Type B pancreatic cell (in vitro differentiated cells): ENCODE measurements around the gene XPR1. TPM values are rescaled to one million over a fixed set of nuclear protein-coding genes. Genes with fewer than 3 reads are reported as not detected.
A peak's percentile ranks its signal among the peaks of the same experiment; 100 is the strongest.
"Not testable (repeated sequence)": the region's sequence is repeated elsewhere in the genome, so short reads cannot be mapped to it uniquely, and the experiment has no call there.

Source experiments
- DNase-seq: peaks from one replicate; pipeline ENCODE4 v3.0.0; 2021; ENCODE audit warnings: mixed read lengths; ENCODE audit not compliant: unreplicated experiment; ENCODE audit errors: extremely low spot score
- H3K27ac Mint-ChIP-seq: 2 replicates; pipeline ENCODE4 v1.8.0; 2021; ENCODE audit warnings: mild to moderate bottlenecking, mixed read lengths
- H3K27me3 Mint-ChIP-seq: 2 replicates; pipeline ENCODE4 v1.8.0; 2021; ENCODE audit warnings: mixed read lengths
- H3K36me3 Mint-ChIP-seq: 2 replicates; pipeline ENCODE4 v1.8.0; 2021; ENCODE audit warnings: mixed read lengths
- H3K4me1 Mint-ChIP-seq: one replicate; pipeline ENCODE4 v1.8.0; 2021; ENCODE audit warnings: mixed read lengths; ENCODE audit not compliant: unreplicated experiment
- H3K4me3 Mint-ChIP-seq: 2 replicates; pipeline ENCODE4 v1.8.0; 2021; ENCODE audit warnings: mild to moderate bottlenecking, mixed read lengths
- H3K9me3 Mint-ChIP-seq: 2 replicates; pipeline ENCODE4 v1.8.0; 2021; ENCODE audit warnings: mixed read lengths
- total RNA-seq: library from RNA; stranded (reverse); gene quantifications from 2 replicates; pipeline ENCODE4 v1.2.1, GENCODE V29; 2021; ENCODE audit warnings: low replicate concordance
- TF ChIP-seq, protein P1 (sequence below): fragments of 200-600 bp; sonication (generic); conservative IDR thresholded peaks from 2 replicates; pipeline ENCODE4 v1.5.0; 2021; ENCODE audit warnings: antibody characterized with exemption, mild to moderate bottlenecking

XPR1 gene
- total RNA-seq, 1 donor from 2014 or later, result 48.5 TPM

DNA sequence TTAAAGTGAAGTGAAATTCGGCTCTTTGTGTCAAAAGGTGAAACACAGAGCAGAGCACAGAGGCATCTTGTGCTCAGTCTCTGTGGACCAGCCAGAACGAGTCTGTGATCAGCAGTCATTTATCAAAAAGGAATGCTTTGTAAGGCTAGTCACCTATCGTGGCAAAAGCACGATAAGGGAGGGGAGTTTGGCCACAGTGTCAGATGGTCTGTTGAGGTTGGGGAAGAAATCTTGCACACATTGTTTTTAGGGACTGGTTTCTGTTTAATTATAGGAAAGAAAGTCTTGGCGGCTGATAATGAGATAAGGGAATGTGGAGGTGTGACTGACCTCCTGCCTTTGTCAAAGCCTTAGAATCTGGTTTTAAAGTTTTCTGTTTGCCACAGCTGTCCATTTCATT lies 222.6 kb downstream of the XPR1 start:
- no peaks in the 10 kb centered on the region for H3K9me3 Mint-ChIP-seq
- H3K27ac Mint-ChIP-seq, result peak overlapping the region; percentile 44
- TF ChIP-seq, protein P1, sequence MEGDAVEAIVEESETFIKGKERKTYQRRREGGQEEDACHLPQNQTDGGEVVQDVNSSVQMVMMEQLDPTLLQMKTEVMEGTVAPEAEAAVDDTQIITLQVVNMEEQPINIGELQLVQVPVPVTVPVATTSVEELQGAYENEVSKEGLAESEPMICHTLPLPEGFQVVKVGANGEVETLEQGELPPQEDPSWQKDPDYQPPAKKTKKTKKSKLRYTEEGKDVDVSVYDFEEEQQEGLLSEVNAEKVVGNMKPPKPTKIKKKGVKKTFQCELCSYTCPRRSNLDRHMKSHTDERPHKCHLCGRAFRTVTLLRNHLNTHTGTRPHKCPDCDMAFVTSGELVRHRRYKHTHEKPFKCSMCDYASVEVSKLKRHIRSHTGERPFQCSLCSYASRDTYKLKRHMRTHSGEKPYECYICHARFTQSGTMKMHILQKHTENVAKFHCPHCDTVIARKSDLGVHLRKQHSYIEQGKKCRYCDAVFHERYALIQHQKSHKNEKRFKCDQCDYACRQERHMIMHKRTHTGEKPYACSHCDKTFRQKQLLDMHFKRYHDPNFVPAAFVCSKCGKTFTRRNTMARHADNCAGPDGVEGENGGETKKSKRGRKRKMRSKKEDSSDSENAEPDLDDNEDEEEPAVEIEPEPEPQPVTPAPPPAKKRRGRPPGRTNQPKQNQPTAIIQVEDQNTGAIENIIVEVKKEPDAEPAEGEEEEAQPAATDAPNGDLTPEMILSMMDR, result no peak
- H3K4me1 Mint-ChIP-seq, result peaks cover 20% of the 10 kb centered on the region
- no peak for DNase-seq
- H3K4me3 Mint-ChIP-seq, result peak overlapping the region; percentile 61
- no peaks in the 10 kb centered on the region for H3K27me3 Mint-ChIP-seq
- H3K36me3 Mint-ChIP-seq, result peaks cover 7% of the 10 kb centered on the region

DNA sequence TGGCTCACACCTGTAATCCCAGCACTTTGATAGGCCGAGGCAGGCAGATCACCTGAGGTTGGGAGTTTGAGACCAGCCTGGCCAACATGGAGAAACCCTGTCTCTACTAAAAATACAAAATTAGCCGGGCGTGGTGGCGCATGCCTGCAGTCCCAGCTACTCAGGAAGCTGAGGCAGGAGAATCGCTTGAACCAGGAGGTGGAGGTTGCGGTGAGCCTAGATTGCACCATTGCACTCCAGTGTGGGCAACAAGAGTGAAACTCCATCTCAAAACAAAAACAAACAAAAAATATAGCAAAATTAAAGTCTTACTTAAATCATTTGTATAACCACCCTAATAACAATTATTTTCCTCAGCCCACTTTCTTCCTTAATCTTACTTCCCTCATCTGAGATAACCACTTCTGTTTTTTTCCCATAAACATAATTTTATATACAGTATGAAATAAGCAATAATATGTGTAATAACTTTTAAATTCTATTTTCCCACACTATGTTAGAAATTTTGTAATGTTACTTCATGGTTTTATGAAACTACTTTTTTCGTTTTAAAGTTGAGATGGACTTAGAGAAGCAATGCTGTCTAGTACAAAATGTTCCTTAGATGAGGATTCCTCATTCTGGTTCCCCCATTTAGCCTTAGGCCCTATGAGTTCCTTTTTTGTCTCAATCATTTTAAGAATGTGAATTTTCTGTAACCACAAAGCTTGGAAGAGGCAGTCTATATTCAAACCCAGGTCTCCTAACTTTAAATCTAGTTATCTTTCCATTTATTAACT lies 226.3 kb downstream of the XPR1 start:
- H3K4me1 Mint-ChIP-seq, result peaks cover 25% of the 10 kb centered on the region
- H3K4me3 Mint-ChIP-seq, H3K27me3 Mint-ChIP-seq, H3K36me3 Mint-ChIP-seq, DNase-seq, H3K27ac Mint-ChIP-seq, H3K9me3 Mint-ChIP-seq: not testable (repeated sequence)

GRCh38 chr1:180859306-180859705 lies 227.5 kb downstream of the XPR1 start:
- Mint-ChIP-seq H3K27me3 (no peaks in the 10 kb centered on the region), H3K4me3 (no peak overlapping the region), H3K4me1 (peaks cover 16% of the 10 kb centered on the region), H3K27ac (no peak overlapping the region), H3K36me3 (peaks cover 3% of the 10 kb centered on the region), H3K9me3 (no peaks in the 10 kb centered on the region)
- TF ChIP-seq, protein P1, result no peak
- DNase-seq, result no peak

DNA sequence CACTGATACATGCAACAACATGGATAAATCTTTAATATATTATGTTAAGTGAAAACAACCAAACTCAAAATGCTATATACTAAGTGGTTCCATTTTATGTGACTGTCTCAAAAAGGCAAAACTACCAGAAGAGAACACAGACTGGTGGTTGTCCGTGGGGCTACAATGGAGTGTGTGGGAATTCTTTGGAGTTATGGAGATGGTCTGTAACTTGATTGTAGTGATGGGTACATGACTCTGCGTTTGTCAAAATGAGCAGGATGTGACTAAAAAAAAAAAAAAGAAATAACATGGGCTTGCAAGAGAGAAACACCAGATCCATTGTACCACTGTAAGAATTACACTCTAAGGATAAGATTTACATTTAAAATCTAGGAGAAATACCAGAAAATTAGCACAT lies 228.7 kb downstream of the XPR1 start:
- Mint-ChIP-seq H3K9me3 (no peaks in the 10 kb centered on the region), H3K27me3 (no peaks in the 10 kb centered on the region), H3K4me3 (no peak overlapping the region), H3K4me1 (peaks cover 9% of the 10 kb centered on the region), H3K36me3 (peaks cover 6% of the 10 kb centered on the region), H3K27ac (no peak overlapping the region)
- no peak for DNase-seq
- TF ChIP-seq, protein P1, result peak; percentile 39

DNA sequence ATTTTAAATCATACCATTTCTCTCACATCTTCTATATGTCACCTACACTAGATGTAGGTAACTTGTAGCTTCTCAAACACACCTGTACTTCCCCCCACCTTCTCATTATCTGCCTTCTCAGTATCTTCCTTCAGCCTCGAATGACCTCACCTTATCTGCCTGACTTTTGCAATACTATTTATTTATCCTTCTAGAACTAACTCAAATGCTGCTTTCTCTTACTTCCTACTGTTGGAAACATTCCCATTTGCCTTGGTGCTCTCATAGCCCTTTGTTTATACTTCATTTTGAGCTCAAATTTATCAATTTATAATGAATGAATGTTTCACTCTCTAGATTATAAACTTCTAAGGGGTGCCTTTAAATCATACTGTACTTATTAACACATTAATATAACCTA lies 230.5 kb downstream of the XPR1 start:
- peak overlapping the region; percentile 8 for H3K27ac Mint-ChIP-seq
- TF ChIP-seq, protein P1, result no peak
- peaks cover 7% of the 10 kb centered on the region for H3K36me3 Mint-ChIP-seq
- peaks cover 9% of the 10 kb centered on the region for H3K4me1 Mint-ChIP-seq
- no peak overlapping the region for H3K4me3 Mint-ChIP-seq
- no peak for DNase-seq
- no peaks in the 10 kb centered on the region for H3K9me3 Mint-ChIP-seq
- no peaks in the 10 kb centered on the region for H3K27me3 Mint-ChIP-seq

- peaks cover 6% of the 10 kb centered on the region for H3K36me3 Mint-ChIP-seq
- no peak for DNase-seq
- H3K27me3 Mint-ChIP-seq, result no peaks in the 10 kb centered on the region
Measured at GRCh38 chr1:180863158-180863775, 231.4 kb downstream of the XPR1 start.

More at GRCh38 chr1:180863158-180863775, 231.4 kb downstream of the XPR1 start:
- Mint-ChIP-seq H3K4me1 (peaks cover 9% of the 10 kb centered on the region), H3K9me3 (no peaks in the 10 kb centered on the region), H3K27ac (no peak overlapping the region), H3K4me3 (no peak overlapping the region)
- TF ChIP-seq, protein P1, result peak; percentile 90
